GM18498 (cell line): ENCODE results near the gene ZNF581.
A peak's percentile ranks its signal among the peaks of the same experiment; 100 is the strongest.

Experiments
- ATAC-seq: cut with Tn5 transposase; IDR thresholded peaks from one replicate; pipeline ENCODE4 v1.9.1; 2021; ENCODE audit warnings: mild to moderate bottlenecking, moderate library complexity; ENCODE audit not compliant: unreplicated experiment

The ZNF581 gene, protein sequence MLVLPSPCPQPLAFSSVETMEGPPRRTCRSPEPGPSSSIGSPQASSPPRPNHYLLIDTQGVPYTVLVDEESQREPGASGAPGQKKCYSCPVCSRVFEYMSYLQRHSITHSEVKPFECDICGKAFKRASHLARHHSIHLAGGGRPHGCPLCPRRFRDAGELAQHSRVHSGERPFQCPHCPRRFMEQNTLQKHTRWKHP

DNA sequence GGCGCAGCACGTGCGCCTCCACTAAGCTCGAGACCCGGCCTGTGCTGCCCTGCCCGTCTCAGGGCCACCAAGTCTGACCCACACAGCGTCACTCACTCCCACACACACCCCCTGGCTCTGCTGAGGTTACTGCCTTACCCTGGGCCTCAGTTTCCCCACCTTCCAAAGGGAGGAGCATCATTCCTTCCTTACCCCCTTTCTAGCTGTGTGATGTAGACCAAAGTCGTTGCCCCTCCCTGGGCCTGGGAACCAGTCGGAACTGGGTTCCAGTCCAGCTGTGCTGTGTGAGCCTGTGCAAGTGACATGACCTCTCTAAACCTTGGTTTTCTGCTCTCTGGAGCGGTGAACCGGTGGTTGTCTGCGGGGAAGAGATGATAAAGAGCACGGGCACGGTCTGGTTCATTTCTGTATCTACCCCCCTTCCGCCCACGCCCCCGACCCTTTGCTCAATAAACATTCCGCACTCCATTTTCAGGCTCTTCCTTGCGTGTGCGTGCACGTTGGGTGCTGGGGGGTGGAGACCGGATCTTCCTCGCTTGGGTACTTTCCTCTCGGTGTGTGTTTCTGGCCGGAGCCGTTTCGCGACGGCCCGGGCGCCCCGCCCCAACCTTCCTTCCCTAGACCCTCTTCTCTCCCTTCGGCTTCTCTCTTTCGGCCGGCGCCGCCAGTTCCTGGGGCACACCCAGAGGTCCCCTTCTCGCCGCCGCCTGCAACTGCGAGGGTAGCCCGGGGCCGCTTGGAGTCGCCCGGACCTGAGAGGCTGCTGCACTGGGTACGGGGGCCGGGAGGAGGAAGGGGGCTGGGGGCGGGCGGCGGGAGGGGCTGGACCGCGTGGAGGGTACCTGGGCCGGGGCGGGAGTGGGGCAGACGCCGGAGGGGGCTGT, at the start of gene ZNF581:
Gene ZNF581, plus strand, starts transcription at position 647 of the 884 bp plus-strand sequence. CDS start 923 bp downstream, outside the sequence.
- peak; percentile 39 for ATAC-seq

DNA sequence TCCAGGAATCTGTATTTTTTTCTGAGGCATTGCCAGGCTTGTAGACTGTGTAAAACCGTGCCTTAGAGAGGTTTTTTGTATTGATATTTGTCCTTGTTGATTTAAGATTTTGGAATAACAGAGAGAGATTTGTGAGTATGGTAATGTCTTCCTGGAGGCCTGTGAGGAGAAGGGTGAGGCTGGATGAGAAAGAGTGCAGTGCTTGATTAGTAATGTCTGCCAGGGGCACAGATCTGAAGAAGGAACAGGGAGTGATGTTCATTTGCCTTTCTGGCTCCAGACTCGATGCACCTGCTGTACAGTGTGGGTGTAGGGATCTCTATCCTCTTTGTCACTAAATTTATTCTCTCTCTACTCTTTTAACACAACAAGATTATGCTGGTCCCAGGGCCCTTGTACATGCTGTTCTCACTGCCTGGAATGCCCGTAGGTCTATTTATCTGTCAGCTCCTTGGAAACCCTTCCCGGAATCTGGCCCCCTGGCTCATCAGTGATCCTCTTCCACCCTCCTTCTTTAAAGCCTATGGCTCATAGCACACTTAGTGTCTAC, 48.4 kb upstream of the ZNF581 start:
- ATAC-seq, result no peak

DNA sequence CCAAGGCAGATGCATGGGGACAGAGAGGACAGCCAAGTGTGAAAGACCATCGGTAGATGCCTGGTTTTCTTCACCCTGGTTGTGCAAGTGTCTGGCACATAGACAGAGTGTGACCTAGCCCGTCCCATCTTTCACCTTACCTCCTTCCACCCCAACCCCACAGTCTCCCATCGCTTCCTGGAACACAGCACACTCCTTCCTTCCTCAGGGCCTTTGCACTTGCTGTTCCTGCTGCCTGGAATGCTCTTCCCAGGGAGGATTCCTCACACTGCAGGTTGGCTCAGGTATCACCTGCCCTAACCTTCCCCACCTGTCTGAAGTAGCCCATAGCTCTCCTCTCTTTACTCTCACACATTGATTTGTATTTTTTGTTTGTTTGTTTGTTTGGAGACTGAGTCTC, 47.1 kb upstream of the ZNF581 start:
- ATAC-seq, result no peak

DNA sequence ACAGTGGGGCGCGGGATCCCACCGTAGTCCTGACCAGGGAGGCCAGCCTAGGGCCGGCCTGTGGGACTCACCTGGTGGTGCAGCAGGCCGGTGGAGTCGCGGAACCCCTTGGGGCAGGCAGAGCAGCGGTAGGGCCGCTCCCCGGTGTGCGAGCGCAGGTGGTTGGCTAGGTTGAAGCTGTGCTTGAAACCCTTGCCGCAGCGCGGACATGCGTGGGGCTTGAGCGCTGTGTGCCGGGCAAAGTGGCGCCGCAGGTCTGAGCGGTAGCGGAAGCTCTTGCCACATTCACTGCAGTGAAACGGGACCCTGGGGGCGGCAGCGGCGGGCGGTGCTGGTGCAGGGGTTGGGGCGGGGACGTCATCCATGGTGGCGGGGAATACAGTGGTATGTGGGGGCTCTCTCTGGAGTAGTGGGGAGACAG, 45.9 kb upstream of the ZNF581 start:
- no peak for ATAC-seq

DNA sequence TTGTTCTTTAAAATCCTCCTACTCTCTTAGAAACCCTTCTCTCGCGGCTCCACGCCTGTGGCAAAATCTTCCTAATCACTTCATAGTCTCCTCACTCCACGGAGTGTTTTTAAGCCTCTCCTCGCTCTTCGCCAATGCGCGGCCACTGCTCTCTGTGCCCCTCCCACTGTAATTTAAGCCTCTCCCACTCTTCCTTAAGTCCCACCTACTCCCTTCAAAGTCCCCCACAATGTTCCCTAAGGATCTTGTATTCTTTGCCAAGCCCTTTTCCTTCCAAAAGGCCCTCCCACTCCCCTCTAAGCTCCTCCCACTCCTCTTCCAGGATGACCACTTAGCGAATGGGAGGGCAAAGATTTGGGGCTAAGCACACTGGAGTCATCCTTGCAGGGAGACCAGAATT, 45.4 kb upstream of the ZNF581 start:
- no peak for ATAC-seq

DNA sequence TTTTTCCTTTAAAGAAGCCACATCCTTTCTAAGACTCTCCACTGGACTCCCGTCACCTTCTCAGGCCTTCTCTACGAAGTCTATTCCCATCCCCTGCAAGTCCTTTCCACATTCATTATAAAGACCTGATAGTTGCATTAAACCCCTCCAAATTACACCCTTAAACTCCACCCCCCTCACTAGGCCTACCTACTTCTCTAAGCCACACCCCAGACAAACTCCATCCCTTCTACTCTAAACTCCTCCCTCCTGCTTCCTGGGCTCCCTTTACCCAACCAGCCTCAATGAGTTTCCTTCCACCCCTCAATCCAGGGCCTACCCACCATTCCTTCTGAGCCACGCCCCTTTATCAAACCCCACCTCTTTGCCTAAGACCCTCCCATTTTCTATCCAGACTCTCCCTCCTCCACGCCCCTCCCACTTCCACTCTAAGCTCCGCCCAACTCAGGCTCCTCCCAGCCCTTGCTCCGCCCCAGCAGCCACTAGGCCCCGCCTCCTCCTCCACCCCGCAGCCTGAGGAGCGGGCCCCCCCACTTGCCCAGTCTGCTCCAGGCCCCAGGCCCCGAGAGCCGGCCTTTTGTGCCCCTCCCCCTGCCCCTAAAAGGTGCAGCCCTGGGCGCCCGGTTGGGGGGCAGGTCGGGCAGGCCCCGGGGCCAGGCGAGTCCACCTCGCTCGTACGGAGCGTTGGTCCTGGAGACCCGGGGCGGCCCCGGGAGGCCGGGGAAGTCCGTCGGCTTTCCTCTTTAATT, 44.6 kb upstream of the ZNF581 start:
- peak; percentile 54 for ATAC-seq

DNA sequence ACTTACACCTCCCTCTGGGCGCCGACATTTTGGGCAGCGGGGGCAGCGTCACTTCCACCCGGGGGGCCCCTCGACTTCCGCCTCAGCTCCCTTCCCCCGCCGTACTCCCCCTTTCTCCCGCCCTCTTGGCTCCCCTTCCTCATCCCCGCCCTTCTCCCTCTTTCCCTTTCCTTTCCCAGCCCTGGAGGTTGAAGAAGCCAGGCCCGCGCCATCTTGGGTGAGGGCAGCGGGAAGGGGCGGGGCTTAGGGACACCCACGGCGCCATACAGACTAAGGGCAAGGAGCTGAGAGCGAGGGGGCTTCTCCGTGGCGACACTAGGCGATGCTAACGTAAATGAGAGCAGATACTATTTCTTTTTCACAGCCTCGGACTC, 44.0 kb upstream of the ZNF581 start, which contains the start of gene FIZ1:
Gene FIZ1, minus strand, starts transcription at position 50 of the 374 bp plus-strand sequence. CDS start 1,652 bp downstream, outside the sequence.
- ATAC-seq, result peak; percentile 60

DNA sequence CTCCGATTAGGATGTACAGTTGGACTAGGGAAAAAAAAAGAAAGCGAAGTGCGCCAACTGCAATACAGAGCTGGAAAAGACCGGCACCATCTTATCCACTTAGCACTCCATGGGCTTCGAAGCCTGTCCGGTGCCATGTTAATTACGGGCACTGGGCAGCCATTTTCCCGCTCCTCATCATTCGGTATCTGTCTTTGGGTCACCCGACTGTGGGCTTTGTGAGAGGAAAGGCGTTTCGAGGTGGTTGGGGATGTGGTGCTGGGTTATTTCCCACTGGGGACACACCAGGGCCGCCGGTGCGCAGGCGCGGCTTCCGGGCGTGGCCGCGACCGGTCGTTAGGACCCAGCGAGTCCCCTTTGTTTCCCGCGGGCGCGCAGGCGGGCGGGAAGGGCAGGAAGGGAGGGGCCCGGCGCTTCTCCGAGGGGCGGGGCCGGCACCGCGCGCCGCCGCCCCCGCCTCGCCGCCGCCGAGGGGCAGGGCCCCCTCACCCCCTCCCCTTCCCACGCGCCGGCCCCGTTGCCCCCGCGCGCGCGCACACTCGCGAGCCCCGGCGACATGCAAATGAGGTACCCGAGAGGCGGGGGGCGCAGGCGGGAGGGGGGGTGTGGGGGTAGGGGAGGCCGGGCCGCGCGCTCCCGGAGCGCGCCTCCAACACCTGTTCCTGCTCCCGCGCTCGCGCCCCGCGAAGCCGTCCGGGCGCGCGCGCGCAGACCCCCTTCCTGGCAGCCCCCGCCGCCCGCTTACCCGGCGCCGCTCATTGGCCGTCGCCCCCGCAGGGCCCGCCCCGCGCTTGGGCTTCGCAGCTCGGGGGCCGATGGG, 43.4 kb upstream of the ZNF581 start, which contains the start of gene ZNF524:
Gene ZNF524, plus strand, starts transcription at position 447 of the 820 bp plus-strand sequence. CDS start 1,825 bp downstream, outside the sequence.
- ATAC-seq, result peak; percentile 44

DNA sequence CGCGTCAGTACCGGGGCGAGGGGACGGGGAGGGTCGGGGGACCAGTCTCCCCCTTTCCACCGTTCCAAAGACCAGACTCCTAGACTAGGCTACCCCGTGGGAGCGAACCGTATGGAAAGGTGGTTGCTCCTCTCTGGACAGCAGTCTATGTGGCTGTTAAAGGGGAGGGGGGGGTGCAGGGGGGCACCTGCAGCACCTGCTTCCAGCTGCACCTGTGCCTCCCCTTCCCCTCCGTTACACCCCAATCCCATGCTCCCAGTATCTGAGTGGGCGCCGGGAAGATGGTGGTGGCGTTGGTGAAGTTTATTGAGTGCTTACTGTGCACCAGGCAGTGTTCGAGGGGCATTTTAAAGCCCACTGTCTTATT, 42.8 kb upstream of the ZNF581 start:
- ATAC-seq, result no peak

DNA sequence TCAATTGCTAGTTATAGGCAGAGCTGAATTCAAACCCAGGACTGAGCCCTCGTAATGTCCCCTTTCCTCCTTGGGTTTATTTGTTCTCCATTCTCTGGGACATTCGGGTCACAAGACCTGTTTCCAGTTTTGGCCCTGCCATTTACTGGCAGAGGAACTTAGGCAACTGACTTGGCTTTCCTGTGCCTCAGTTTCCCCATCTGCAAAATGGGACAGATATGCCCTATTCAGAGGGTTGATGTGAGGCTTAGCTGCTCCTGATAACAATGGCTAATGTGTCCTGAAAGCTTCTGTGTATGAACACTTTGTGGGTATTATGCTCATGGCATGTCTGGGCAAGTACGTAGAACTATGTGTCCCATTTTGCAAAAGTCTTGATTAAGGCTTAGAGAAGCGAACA, 42.4 kb upstream of the ZNF581 start:
- no peak for ATAC-seq

DNA sequence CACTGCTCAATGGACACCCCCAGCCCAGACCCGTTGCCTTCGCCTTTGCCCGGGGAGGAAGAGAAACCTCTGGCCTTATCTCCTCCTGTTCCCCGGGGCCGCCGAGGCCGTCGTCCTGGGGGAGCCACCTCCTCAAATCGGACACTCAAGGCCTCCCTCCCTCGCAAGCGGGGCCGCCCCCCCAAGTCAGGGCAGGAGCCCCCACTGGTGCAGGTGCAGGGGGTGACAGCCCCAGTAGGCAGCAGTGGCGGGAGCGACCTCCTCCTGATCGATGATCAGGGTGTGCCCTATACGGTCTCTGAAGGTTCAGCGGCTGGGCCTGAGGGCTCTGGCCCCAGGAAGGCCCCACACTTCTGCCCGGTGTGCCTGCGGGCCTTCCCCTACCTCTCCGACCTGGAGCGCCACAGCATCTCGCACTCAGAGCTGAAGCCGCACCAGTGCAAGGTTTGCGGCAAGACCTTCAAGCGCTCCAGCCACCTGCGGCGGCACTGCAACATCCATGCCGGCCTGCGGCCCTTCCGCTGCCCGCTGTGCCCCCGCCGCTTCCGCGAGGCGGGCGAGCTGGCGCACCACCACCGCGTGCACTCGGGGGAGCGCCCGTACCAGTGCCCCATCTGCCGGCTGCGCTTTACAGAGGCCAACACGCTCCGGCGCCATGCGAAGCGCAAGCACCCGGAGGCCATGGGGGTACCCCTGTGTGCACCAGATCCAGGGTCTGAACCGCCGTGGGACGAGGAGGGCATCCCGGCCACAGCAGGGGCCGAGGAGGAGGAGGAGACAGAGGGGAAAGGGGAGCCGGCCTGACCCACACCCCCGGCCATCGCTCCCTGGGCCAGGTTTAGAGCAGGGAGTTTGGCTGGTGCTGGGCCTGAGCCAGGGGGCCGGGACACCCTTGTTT, 41.1 kb upstream of the ZNF581 start:
- ATAC-seq, result no peak

DNA sequence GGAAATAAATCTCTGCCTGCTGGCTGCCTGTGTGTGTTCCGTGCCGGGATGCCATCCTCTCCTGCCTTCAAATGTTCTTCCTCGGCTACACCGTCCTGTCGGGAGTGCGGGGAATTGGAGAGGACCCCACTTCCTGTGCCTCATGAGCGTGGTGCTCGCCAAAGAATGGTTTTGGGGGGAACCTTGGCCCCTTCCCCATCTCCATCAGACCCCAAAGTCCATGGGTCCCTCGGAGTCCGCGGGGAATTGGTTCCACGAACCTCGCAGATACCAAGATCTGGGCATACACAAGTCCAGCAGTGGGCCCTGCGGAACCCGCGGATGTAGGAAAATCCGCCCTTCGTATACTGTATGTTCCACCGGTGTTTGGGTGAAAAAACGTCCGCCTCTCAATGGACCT, 40.3 kb upstream of the ZNF581 start:
- no peak for ATAC-seq

DNA sequence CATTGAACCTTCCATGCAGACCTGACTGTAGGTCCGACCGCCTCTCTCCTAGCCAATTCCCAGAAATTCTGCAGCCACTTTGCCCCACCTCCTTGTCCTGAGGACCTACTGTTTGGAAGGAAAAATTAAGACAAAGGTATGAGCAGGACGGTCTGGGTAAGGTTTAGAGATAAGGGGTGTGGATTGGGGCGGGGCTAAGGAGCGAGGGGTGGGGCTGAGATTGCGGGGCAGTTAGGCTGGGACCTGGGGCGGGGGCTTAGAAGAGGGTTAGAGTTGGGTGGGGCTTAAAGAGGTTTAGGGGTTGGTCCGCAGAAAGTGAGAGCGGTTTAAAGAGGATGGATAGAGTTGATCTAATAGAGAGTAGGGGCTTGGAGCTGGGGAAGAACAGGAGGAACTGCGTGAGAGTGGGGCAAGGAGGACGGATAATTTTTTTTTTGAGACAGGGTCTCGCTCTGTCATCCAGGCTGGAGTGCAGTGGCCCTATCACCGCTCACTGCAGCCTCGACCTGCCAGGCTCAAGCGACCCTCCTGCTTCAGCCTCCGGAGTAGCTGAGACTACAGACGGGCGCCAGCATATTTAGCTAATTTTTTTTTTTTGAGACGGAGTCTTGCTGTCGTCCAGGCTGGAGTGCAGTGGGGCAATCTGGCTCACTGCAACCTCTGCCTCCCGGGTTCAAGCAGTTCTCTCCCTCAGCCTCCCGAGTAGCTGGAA, 39.7 kb upstream of the ZNF581 start:
- ATAC-seq, result no peak

DNA sequence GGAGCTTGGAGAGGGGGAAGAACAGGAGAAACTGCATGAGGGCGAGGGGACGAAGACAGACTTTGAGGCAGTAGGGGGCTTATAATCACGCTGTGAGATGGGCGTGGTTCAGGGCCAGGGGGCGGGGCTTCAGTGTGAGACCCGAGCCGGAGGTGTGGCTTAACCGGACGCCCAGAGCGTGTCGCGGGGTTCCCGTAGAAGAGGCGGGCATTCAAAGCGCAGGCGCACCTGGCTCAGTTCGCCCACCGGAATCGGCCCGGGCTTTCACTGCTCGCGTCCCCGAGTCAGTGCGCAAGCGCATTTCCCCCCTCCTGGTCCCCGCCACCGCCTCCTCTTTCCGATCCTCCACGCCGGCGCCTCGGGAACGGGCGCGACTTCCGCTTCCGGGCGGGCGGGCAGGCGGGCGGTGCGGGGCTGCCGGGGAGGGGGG, 38.2 kb upstream of the ZNF581 start:
- ATAC-seq, result peak; percentile 73

DNA sequence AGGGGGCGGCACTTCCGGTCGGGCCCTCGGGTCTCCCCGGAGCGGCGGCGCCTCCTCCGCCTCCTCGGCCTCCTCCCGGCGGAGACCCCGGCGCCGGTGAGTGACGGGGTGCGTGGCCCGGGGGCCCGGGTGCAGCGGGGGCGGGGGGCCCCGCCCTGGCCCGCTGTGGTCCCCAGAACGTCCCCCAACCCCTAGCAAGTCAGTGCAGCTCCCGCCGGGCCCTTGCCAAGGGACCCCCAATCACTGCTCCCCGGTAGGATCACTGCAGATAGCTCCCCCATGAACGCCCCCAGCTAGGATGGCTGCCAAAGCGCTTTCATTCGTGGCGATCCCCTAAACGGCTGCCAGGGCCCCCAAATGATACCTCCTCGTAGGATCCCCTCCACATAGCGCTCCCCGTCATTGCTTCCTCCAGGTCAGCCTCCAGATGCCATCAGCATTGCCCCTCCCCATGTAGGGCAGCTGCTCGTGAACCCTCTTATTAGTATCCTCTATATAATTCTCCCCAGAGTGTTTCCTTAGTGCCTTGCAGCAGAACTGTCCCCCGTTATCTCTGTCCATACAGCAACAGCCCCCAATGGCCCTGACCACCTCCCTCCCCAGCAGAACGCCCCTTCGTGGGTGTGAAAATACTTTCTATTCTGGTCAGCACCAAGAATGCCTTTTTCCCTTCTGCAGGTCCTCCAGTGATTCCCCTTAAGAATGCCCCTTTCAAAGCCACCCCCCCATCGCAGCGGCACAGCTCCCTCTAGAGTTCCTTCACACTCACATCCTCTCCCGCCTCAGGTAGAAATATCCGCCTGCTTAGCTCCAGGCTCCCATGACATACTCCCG, 37.6 kb upstream of the ZNF581 start, which contains the start of gene ZNF865:
Gene ZNF865, plus strand, starts transcription at position 11 of the 834 bp plus-strand sequence. CDS start 7,972 bp downstream, outside the sequence.
- peak; percentile 20 for ATAC-seq

DNA sequence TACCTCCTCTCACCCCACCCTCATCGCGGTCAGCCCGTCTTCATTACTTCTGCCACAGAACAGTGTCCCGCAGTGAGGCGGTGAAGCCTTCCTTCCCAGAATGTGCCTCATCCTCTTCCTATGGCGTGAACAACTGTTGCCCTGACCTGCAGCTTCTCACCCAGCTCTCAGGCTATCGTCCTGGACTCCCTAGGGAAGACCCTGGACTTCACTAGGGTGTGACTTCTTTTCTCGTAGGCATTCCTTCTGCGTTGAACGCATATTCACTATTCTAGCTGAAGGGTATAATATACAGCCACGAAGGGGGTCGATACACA, 37.0 kb upstream of the ZNF581 start:
- no peak for ATAC-seq

DNA sequence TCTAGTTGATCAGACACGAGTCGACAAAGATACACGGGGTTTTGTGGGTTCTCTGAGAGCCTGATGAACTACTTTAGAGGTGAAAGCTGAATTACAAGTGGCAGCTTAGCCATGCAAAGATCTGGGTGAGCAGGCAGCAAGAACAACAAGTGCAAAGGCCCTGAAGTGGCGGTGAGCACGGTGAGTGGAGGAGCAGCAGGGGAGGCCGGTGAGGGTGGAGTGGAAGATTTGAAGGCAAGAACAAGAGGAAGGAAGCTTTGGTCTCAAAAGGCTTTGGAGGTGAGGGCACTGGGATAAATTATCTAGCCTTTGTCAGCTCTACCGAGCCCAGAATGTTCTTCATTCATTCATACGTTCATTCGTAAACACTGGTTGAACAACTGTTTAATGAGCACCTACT, 36.6 kb upstream of the ZNF581 start:
- ATAC-seq, result no peak

DNA sequence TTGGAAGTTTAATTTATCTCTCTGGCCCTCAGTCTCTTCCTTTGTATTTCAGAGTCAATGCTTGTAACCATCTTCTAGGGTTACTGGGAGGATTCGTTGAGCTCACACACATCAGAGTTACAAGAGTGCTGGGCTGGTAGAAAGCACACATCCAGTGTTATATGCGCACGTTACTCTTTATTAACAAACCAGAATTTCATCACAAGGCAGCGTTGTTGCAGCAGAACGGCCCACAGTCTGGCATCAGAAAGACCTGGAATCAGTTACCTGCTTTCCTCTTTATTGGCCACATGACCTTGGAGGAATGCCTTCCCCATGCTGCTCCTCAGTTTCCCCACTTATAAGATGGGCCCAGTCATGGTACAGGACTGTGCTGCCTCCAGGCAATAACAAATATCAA, 34.1 kb upstream of the ZNF581 start:
- no peak for ATAC-seq
